ENCODE results near the gene SUCO.

Gene SUCO

GRCh38 chr1:172646653-172647052, 113.7 kb downstream of the SUCO start:
- DNase-seq (ENCODE audit: low read depth, low spot score), result no peak

GRCh38 chr1:172647110-172647564, 114.2 kb downstream of the SUCO start:
- Histone ChIP-seq H3K9ac (ENCODE audit: insufficient read length, low read depth) (no peak overlapping the region), H3K4me3 (ENCODE audit: insufficient read length, low read depth) (no peak overlapping the region), H3K4me1 (ENCODE audit: insufficient read depth, insufficient read length) (no peaks in the 10 kb centered on the region), H3K9me3 (ENCODE audit: insufficient read depth, low read length) (no peaks in the 10 kb centered on the region), H3K36me3 (ENCODE audit: insufficient read depth, insufficient read length, low read length) (no peaks in the 10 kb centered on the region), H3K27me3 (ENCODE audit: insufficient read depth, insufficient read length) (no peaks in the 10 kb centered on the region)
- TF ChIP-seq ZNF274 (IDR thresholded peaks at IDR 0.05; ENCODE audit: low read depth, low read length) (no peak), YY1 (IDR thresholded peaks at IDR 0.05; ENCODE audit: insufficient read depth, insufficient read length) (no peak), SUZ12 (IDR thresholded peaks at IDR 0.05; ENCODE audit: extremely low read depth, insufficient read depth, insufficient read length) (no peak)
- DNase-seq (ENCODE audit: low read depth, low spot score), result no peak

More at GRCh38 chr1:172646653-172647052, 113.7 kb downstream of the SUCO start:
- H3K4me3 ChIP-seq (ENCODE audit: insufficient read length, low read depth), result no peak overlapping the region
- no peaks in the 10 kb centered on the region for H3K9me3 ChIP-seq (ENCODE audit: insufficient read depth, low read length)
- no peak overlapping the region for H3K9ac ChIP-seq (ENCODE audit: insufficient read length, low read depth)
- H3K27me3 ChIP-seq (ENCODE audit: insufficient read depth, insufficient read length), result no peaks in the 10 kb centered on the region
- H3K4me1 ChIP-seq (ENCODE audit: insufficient read depth, insufficient read length), result no peaks in the 10 kb centered on the region
- H3K36me3 ChIP-seq (ENCODE audit: insufficient read depth, insufficient read length, low read length), result no peaks in the 10 kb centered on the region
- no peak for TF ChIP-seq ZNF274 (IDR thresholded peaks at IDR 0.05; ENCODE audit: low read depth, low read length)
- TF ChIP-seq SUZ12 (IDR thresholded peaks at IDR 0.05; ENCODE audit: extremely low read depth, insufficient read depth, insufficient read length), result no peak
- TF ChIP-seq YY1 (IDR thresholded peaks at IDR 0.05; ENCODE audit: insufficient read depth, insufficient read length), result no peak

GRCh38 chr1:172647987-172648386, 115.0 kb downstream of the SUCO start:
- no peaks in the 10 kb centered on the region for H3K27me3 ChIP-seq (ENCODE audit: insufficient read depth, insufficient read length)
- H3K36me3 ChIP-seq (ENCODE audit: insufficient read depth, insufficient read length, low read length), result no peaks in the 10 kb centered on the region
- H3K4me3 ChIP-seq (ENCODE audit: insufficient read length, low read depth), result no peak overlapping the region
- no peak for DNase-seq (ENCODE audit: low read depth, low spot score)
- H3K9ac ChIP-seq (ENCODE audit: insufficient read length, low read depth), result no peak overlapping the region
- H3K4me1 ChIP-seq (ENCODE audit: insufficient read depth, insufficient read length), result no peaks in the 10 kb centered on the region
- H3K9me3 ChIP-seq (ENCODE audit: insufficient read depth, low read length), result no peaks in the 10 kb centered on the region
- TF ChIP-seq SUZ12 (IDR thresholded peaks at IDR 0.05; ENCODE audit: extremely low read depth, insufficient read depth, insufficient read length) (no peak), ZNF274 (IDR thresholded peaks at IDR 0.05; ENCODE audit: low read depth, low read length) (no peak), YY1 (IDR thresholded peaks at IDR 0.05; ENCODE audit: insufficient read depth, insufficient read length) (no peak)

GRCh38 chr1:172650474-172651193, 117.7 kb downstream of the SUCO start:
- DNase-seq (ENCODE audit: low read depth, low spot score), result no peak
- Histone ChIP-seq H3K4me3 (ENCODE audit: insufficient read length, low read depth) (no peak overlapping the region), H3K36me3 (ENCODE audit: insufficient read depth, insufficient read length, low read length) (no peaks in the 10 kb centered on the region), H3K4me1 (ENCODE audit: insufficient read depth, insufficient read length) (no peaks in the 10 kb centered on the region), H3K9ac (ENCODE audit: insufficient read length, low read depth) (no peak overlapping the region), H3K9me3 (ENCODE audit: insufficient read depth, low read length) (no peaks in the 10 kb centered on the region), H3K27me3 (ENCODE audit: insufficient read depth, insufficient read length) (no peaks in the 10 kb centered on the region)
- no peak for TF ChIP-seq ZNF274 (IDR thresholded peaks at IDR 0.05; ENCODE audit: low read depth, low read length)
- no peak for TF ChIP-seq YY1 (IDR thresholded peaks at IDR 0.05; ENCODE audit: insufficient read depth, insufficient read length)
- TF ChIP-seq SUZ12 (IDR thresholded peaks at IDR 0.05; ENCODE audit: extremely low read depth, insufficient read depth, insufficient read length), result no peak

DNA sequence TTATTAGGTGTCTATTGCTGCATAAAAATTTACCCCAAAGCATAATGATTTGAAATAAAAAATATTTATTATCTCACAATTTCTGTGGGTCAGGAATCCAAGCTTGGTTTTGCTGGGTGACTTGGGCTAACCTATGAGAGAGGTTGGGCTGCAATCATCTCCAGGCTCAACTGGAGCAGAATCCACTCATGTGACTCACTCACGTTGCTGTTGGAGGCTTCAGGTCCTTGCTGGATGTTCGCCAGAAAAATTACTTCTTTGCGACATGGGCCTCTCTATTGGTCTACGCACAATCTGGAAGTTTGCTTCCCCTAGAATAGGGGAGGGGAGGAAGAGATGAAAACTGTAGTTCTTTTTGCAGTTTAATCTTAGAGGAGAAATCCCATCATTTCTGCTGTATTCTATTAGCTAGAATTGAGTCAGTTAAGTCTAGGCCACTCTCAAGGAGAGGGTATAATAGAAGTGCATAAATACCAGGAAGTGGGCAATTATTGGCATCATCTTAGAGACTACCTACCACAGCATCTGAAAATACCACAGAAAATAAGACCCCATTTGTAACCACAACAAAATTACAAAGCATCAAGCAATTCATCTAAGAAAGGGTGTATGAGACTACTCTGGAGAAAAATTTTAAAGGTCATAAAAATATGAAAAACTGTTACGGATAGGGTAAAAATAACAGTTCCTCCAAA, 120.2 kb downstream of the SUCO start:
- no peaks in the 10 kb centered on the region for H3K9me3 ChIP-seq (ENCODE audit: insufficient read depth, low read length)
- no peak overlapping the region for H3K4me3 ChIP-seq (ENCODE audit: insufficient read length, low read depth)
- H3K4me1 ChIP-seq (ENCODE audit: insufficient read depth, insufficient read length), result no peaks in the 10 kb centered on the region
- H3K36me3 ChIP-seq (ENCODE audit: insufficient read depth, insufficient read length, low read length), result no peaks in the 10 kb centered on the region
- DNase-seq (ENCODE audit: low read depth, low spot score), result no peak
- no peak overlapping the region for H3K9ac ChIP-seq (ENCODE audit: insufficient read length, low read depth)
- TF ChIP-seq ZNF274 (IDR thresholded peaks at IDR 0.05; ENCODE audit: low read depth, low read length) (no peak), YY1 (IDR thresholded peaks at IDR 0.05; ENCODE audit: insufficient read depth, insufficient read length) (no peak), SUZ12 (IDR thresholded peaks at IDR 0.05; ENCODE audit: extremely low read depth, insufficient read depth, insufficient read length) (no peak)
- H3K27me3 ChIP-seq (ENCODE audit: insufficient read depth, insufficient read length), result no peaks in the 10 kb centered on the region

DNA sequence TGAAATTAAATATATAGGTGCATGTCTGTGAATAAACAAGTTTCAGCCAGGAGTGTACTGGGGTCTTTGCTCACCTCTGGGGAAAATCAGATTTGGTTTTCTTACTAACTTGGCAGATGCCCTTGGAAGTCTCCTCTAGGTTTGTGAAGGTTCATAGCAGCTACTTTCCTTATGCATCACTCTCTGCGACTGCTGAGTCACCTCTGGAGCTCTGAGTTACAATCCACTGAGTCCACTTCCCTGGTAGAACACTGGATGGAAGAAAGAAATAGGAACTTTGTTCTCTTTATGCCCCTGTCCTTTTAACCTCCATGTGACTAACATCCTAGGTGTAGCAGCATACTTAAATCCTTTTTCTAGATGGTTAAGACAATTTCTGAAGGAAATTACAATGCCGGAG, 121.6 kb downstream of the SUCO start:
- TF ChIP-seq ZNF274 (IDR thresholded peaks at IDR 0.05; ENCODE audit: low read depth, low read length) (no peak), YY1 (IDR thresholded peaks at IDR 0.05; ENCODE audit: insufficient read depth, insufficient read length) (no peak), SUZ12 (IDR thresholded peaks at IDR 0.05; ENCODE audit: extremely low read depth, insufficient read depth, insufficient read length) (no peak)
- Histone ChIP-seq H3K4me1 (ENCODE audit: insufficient read depth, insufficient read length) (no peaks in the 10 kb centered on the region), H3K4me3 (ENCODE audit: insufficient read length, low read depth) (no peak overlapping the region), H3K27me3 (ENCODE audit: insufficient read depth, insufficient read length) (no peaks in the 10 kb centered on the region), H3K9ac (ENCODE audit: insufficient read length, low read depth) (no peak overlapping the region), H3K36me3 (ENCODE audit: insufficient read depth, insufficient read length, low read length) (no peaks in the 10 kb centered on the region), H3K9me3 (ENCODE audit: insufficient read depth, low read length) (no peaks in the 10 kb centered on the region)
- DNase-seq (ENCODE audit: low read depth, low spot score), result no peak

GRCh38 chr1:172656576-172656975, 123.6 kb downstream of the SUCO start:
- DNase-seq (ENCODE audit: low read depth, low spot score), result no peak
- no peaks in the 10 kb centered on the region for H3K36me3 ChIP-seq (ENCODE audit: insufficient read depth, insufficient read length, low read length)

More at GRCh38 chr1:172656576-172656975, 123.6 kb downstream of the SUCO start:
- H3K9ac ChIP-seq (ENCODE audit: insufficient read length, low read depth), result no peak overlapping the region
- H3K27me3 ChIP-seq (ENCODE audit: insufficient read depth, insufficient read length), result no peaks in the 10 kb centered on the region
- TF ChIP-seq YY1 (IDR thresholded peaks at IDR 0.05; ENCODE audit: insufficient read depth, insufficient read length), result no peak
- no peak for TF ChIP-seq ZNF274 (IDR thresholded peaks at IDR 0.05; ENCODE audit: low read depth, low read length)
- TF ChIP-seq SUZ12 (IDR thresholded peaks at IDR 0.05; ENCODE audit: extremely low read depth, insufficient read depth, insufficient read length), result no peak
- no peaks in the 10 kb centered on the region for H3K9me3 ChIP-seq (ENCODE audit: insufficient read depth, low read length)
- no peak overlapping the region for H3K4me3 ChIP-seq (ENCODE audit: insufficient read length, low read depth)
- no peaks in the 10 kb centered on the region for H3K4me1 ChIP-seq (ENCODE audit: insufficient read depth, insufficient read length)
